ENCODE data around the gene DQX1.
A peak's percentile ranks its signal among the peaks of the same experiment; 100 is the strongest.
"Not testable (repeated sequence)": the region's sequence is repeated elsewhere in the genome, so short reads cannot be mapped to it uniquely, and the experiment has no call there.

Gene DQX1

DNA sequence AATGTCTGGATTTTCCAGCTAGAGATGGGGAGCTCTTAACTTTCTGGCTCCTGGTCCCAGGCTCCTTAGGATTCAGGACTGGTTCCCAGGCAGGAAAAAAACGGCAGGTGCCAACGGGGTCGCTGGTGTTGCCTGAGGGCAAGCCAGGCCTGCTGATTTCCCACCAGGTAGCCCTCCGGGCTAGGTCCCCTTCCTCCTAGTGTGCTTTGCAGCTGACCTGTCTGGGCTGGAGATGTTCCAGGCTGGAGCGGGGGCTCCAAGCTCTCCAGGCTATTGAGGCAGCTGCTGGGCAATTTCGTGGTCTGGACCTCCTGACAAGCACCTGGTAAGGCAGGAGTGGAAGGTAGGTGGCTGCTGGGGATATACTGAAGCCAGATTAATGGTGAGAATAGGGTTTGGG, 51.5 kb downstream of the DQX1 start:
- H3K4me2 ChIP-seq: no peak overlapping the region
- peaks cover 28% of the 10 kb centered on the region for H3K4me1 ChIP-seq (ENCODE audit: low read depth, poor library complexity, severe bottlenecking)
- TF ChIP-seq, protein P1, sequence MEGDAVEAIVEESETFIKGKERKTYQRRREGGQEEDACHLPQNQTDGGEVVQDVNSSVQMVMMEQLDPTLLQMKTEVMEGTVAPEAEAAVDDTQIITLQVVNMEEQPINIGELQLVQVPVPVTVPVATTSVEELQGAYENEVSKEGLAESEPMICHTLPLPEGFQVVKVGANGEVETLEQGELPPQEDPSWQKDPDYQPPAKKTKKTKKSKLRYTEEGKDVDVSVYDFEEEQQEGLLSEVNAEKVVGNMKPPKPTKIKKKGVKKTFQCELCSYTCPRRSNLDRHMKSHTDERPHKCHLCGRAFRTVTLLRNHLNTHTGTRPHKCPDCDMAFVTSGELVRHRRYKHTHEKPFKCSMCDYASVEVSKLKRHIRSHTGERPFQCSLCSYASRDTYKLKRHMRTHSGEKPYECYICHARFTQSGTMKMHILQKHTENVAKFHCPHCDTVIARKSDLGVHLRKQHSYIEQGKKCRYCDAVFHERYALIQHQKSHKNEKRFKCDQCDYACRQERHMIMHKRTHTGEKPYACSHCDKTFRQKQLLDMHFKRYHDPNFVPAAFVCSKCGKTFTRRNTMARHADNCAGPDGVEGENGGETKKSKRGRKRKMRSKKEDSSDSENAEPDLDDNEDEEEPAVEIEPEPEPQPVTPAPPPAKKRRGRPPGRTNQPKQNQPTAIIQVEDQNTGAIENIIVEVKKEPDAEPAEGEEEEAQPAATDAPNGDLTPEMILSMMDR (conservative IDR thresholded peaks at IDR 0.05; ENCODE audit: low read depth, low read length): no peak
- peaks cover 7% of the 10 kb centered on the region; the same call in 1 of the 2 replicates for H3K79me2 ChIP-seq (ENCODE audit: insufficient read depth, low read depth)
- no peak overlapping the region for H3K4me3 ChIP-seq (IDR thresholded peaks at IDR 0.05; ENCODE audit: insufficient read depth, low read depth, low read length)
- H3K27ac ChIP-seq: no peak overlapping the region
- H4K20me1 ChIP-seq (ENCODE audit: insufficient read depth): no peaks in the 10 kb centered on the region
- H3K27me3 ChIP-seq (ENCODE audit: insufficient read depth, low read depth): no peaks in the 10 kb centered on the region
- H2AFZ ChIP-seq (ENCODE audit: low read depth): no peak overlapping the region
- no peaks in the 10 kb centered on the region for H3K36me3 ChIP-seq (ENCODE audit: insufficient read depth)
- no peak overlapping the region for H3K9ac ChIP-seq

DNA sequence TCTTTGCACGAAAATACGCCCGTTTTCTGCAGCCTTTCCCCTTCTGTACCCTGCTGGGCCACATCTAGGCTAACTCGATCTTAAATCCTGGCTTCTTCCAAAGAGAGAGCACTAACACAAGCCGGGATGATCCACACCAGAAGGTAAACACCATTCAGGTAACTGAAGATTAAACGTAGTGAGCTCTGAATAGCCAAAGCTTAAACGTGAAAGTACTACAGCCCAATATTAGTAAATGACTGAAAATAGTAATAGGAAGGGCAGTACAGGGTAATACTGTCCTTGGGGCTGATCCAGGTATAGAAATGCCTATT, 53.1 kb downstream of the DQX1 start:
- H3K36me3 ChIP-seq (ENCODE audit: insufficient read depth): no peaks in the 10 kb centered on the region
- TF ChIP-seq, protein P1 (conservative IDR thresholded peaks at IDR 0.05; ENCODE audit: low read depth, low read length): no peak
- H3K4me1 ChIP-seq (ENCODE audit: low read depth, poor library complexity, severe bottlenecking): peaks cover 26% of the 10 kb centered on the region
- H2AFZ ChIP-seq (ENCODE audit: low read depth): peak overlapping the region; percentile 60
- no peak overlapping the region for H3K4me3 ChIP-seq (IDR thresholded peaks at IDR 0.05; ENCODE audit: insufficient read depth, low read depth, low read length)
- no peaks in the 10 kb centered on the region for H3K27me3 ChIP-seq (ENCODE audit: insufficient read depth, low read depth)
- H3K9ac ChIP-seq: peak overlapping the region; percentile 61; the same call in 1 of the 2 replicates
- peak overlapping the region; percentile 72 for H3K4me2 ChIP-seq
- peaks cover 7% of the 10 kb centered on the region; the same call in 1 of the 2 replicates for H3K79me2 ChIP-seq (ENCODE audit: insufficient read depth, low read depth)
- peak overlapping the region; percentile 78 for H3K27ac ChIP-seq
- H4K20me1 ChIP-seq (ENCODE audit: insufficient read depth): no peaks in the 10 kb centered on the region

DNA sequence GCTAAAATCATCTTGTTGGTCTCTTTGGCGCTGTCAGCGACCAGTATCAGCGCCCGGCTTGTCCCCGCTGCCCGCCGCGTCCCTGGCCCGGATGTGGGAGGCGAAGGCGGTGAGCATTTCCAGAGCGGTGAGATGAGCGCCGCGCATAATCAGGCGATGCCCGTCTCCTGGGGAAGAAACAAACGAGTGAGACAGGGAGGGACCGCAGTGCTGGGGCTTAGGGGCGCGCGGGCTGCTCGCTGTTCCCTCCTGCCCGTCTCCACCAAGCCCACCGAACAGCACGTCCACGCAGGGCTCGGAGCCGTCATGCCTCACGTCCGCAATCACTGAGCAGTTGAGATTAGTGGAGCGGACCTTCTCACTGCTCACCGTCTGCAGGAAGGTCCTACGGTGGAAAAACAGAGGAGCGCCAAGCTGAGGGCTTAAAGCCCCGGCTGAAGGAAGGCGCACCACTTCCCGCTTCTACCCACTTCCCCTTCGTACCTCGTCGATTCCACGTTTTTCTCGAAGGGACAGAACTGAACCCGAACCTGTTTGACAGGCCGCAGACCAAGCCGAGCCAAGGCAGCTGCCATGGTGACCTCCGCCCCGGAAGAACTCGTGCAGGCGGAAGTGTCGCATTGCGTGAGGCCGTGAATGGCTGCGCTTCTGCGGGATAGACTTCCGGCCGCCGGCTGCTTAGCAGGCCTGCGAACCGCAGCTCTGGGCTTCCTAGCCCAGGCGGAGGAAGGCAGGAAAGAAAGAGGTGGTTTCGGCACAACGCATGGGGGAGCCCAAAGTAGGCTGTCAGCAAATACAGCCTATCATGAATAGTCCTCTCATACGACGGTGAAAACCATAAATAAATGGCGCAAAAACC, 53.7 kb downstream of the DQX1 start, which contains the start of gene MRPL53:
MRPL53 (minus strand) TSS at position 595 of the 859 bp plus-strand sequence; CDS start at position 575, 20 bp downstream.
- TF ChIP-seq, protein P1 (conservative IDR thresholded peaks at IDR 0.05; ENCODE audit: low read depth, low read length): no peak
- Histone ChIP-seq H4K20me1 (ENCODE audit: insufficient read depth) (no peaks in the 10 kb centered on the region), H3K79me2 (ENCODE audit: insufficient read depth, low read depth) (peaks cover 7% of the 10 kb centered on the region; the same call in 1 of the 2 replicates), H3K4me3 (IDR thresholded peaks at IDR 0.05; ENCODE audit: insufficient read depth, low read depth, low read length) (peak within 1 kb of the TSS; percentile 87), H3K9ac (peak within 1 kb of the TSS; percentile 61), H2AFZ (ENCODE audit: low read depth) (peak within 1 kb of the TSS; percentile 60), H3K27me3 (ENCODE audit: insufficient read depth, low read depth) (no peaks in the 10 kb centered on the region), H3K36me3 (ENCODE audit: insufficient read depth) (no peaks in the 10 kb centered on the region), H3K4me2 (peak within 1 kb of the TSS; percentile 72), H3K4me1 (ENCODE audit: low read depth, poor library complexity, severe bottlenecking) (peaks cover 26% of the 10 kb centered on the region), H3K27ac (peak within 1 kb of the TSS; percentile 78)

DNA sequence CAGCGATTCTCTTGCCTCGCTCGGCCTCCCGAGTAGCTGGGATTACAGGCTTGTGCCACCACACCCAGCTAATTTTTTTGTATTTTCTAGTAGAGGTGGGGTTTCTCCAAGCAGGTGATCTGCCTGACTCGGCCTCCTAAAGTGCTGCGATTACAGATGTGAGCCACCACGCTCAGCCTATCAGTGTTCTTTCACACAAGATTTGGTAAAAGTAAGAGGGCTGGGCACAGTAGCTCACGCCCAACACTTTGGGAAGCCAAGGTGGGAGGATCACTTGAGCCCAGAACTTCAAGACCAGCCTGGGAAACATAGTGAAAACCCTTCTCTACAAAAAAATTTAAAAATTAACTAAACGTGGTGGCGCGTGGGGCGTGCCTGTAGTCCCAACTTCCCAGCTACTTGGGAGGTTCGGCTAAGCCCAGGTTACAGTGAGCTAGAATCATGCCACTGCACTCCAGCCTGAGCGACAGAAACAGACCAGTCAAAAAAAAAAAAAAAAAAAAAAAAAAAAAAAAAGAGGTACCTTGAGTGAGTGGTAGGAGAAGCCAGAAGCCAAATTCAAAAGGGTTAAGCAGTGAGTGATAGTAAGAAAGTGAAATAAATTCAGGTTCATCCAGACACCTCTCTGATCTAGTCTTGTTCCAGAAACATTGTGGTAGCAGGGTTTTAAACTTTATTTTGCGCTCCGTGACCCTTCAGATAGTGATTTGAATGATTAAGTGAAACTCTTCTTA, 54.5 kb downstream of the DQX1 start:
- Histone ChIP-seq H3K4me1 (ENCODE audit: low read depth, poor library complexity, severe bottlenecking) (peaks cover 26% of the 10 kb centered on the region), H3K36me3 (ENCODE audit: insufficient read depth) (no peaks in the 10 kb centered on the region), H3K4me3 (IDR thresholded peaks at IDR 0.05; ENCODE audit: insufficient read depth, low read depth, low read length) (peak overlapping the region; percentile 87), H2AFZ (ENCODE audit: low read depth) (peak overlapping the region; percentile 60), H3K4me2 (peak overlapping the region; percentile 72), H3K27me3 (ENCODE audit: insufficient read depth, low read depth) (no peaks in the 10 kb centered on the region), H3K27ac (peak overlapping the region; percentile 78), H4K20me1 (ENCODE audit: insufficient read depth) (no peaks in the 10 kb centered on the region), H3K9ac (peak overlapping the region; percentile 61), H3K79me2 (ENCODE audit: insufficient read depth, low read depth) (peaks cover 7% of the 10 kb centered on the region; the same call in 1 of the 2 replicates)
- TF ChIP-seq, protein P1 (conservative IDR thresholded peaks at IDR 0.05; ENCODE audit: low read depth, low read length): no peak

DNA sequence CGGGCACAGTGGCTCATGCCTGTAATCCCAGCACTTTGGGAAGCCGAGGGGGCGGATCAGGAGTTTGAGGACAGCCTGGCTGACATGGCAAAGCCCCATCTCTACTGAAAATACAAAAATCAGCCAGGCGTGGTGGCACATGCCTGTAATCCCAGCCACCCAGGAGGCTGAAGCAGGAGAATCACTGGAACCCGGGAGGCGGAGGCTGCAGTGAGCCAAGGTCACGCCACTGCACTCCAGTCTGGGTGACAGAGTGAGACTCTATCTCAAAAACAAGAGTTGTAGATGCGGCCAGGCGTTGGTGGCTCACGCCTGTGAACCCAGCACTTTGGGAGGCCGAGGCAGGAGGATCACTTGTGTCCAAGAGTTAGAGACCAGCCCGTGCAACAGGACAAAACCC, 55.3 kb downstream of the DQX1 start:
- not testable (repeated sequence) for H3K27ac ChIP-seq; H4K20me1 ChIP-seq (ENCODE audit: insufficient read depth); H3K27me3 ChIP-seq (ENCODE audit: insufficient read depth, low read depth); H3K79me2 ChIP-seq (ENCODE audit: insufficient read depth, low read depth); H3K36me3 ChIP-seq (ENCODE audit: insufficient read depth); H3K9ac ChIP-seq; H2AFZ ChIP-seq (ENCODE audit: low read depth); H3K4me3 ChIP-seq (IDR thresholded peaks at IDR 0.05; ENCODE audit: insufficient read depth, low read depth, low read length)
- peak overlapping the region; percentile 72; the same call in 1 of the 2 replicates for H3K4me2 ChIP-seq
- peaks cover 31% of the 10 kb centered on the region for H3K4me1 ChIP-seq (ENCODE audit: low read depth, poor library complexity, severe bottlenecking)

Measured in KMS-11 (cell line).